NCI-H82 treated with DMSO at 0.1 percent for 48 hours (cell line): ENCODE measurements around the gene TSC2.

ENCODE experiments used
- DNase-seq: peaks from one replicate; lab custom pipeline; 2025; ENCODE audit not compliant: unreplicated experiment; lab: John Stamatoyannopoulos, UW

Gene TSC2

GRCh38 chr16:2063861-2064260 lies 16.1 kb downstream of the TSC2 start:
- DNase-seq = no peak

GRCh38 chr16:2064368-2064945 lies 16.7 kb downstream of the TSC2 start:
- DNase-seq = no peak

GRCh38 chr16:2066139-2066538 lies 18.4 kb downstream of the TSC2 start:
- DNase-seq = no peak

GRCh38 chr16:2070576-2071453 lies 23.0 kb downstream of the TSC2 start:
- DNase-seq = no peak

GRCh38 chr16:2071454-2072202 lies 23.8 kb downstream of the TSC2 start:
- DNase-seq = no peak

GRCh38 chr16:2072926-2073325 lies 25.1 kb downstream of the TSC2 start:
- DNase-seq = no peak

- DNase-seq = no peak
Observed at GRCh38 chr16:2074071-2074470, 26.3 kb downstream of the TSC2 start.

GRCh38 chr16:2075631-2076030 lies 27.8 kb downstream of the TSC2 start:
- DNase-seq = no peak

- no peak for DNase-seq
Observed at GRCh38 chr16:2076072-2076865, 28.5 kb downstream of the TSC2 start.

- no peak for DNase-seq
Observed at GRCh38 chr16:2077016-2077415, 29.2 kb downstream of the TSC2 start.

- no peak for DNase-seq
Observed at GRCh38 chr16:2077696-2078095, 29.9 kb downstream of the TSC2 start.

GRCh38 chr16:2078096-2078495 lies 30.3 kb downstream of the TSC2 start:
- DNase-seq = no peak

GRCh38 chr16:2078691-2079090 lies 30.9 kb downstream of the TSC2 start:
- DNase-seq = no peak

- DNase-seq = no peak
Observed at GRCh38 chr16:2079311-2079800, 31.6 kb downstream of the TSC2 start.

GRCh38 chr16:2079991-2080390 lies 32.2 kb downstream of the TSC2 start:
- no peak for DNase-seq

GRCh38 chr16:2081201-2082084 lies 33.7 kb downstream of the TSC2 start:
- DNase-seq = no peak

- no peak for DNase-seq
Observed at GRCh38 chr16:2082171-2082982, 34.6 kb downstream of the TSC2 start.

- no peak for DNase-seq
Observed at GRCh38 chr16:2082983-2083364, 35.2 kb downstream of the TSC2 start.

GRCh38 chr16:2083409-2083808 lies 35.6 kb downstream of the TSC2 start:
- DNase-seq = no peak
